Right lobe of liver (tissue), 6 donors: ENCODE results near the gene FOXN4. TPM values are rescaled to one million over a fixed set of nuclear protein-coding genes. Genes with fewer than 3 reads are reported as not detected.
"Not testable (repeated sequence)": the region's sequence is repeated elsewhere in the genome, so short reads cannot be mapped to it uniquely, and the experiment has no call there.

ENCODE experiments used
- ATAC-seq, 4 donors: fragments of 200-7000 bp; cut with Tn5 transposase; one replicate each; pipeline ENCODE4 v1.9.1; 2020; ENCODE audit warnings: mild to moderate bottlenecking in 4 of 4, moderate library complexity in 4 of 4
- DNase-seq, 3 donors: peaks; one replicate each; pipeline ENCODE4 v3.0.0-alpha.2; 2020
- H3K27ac ChIP-seq, 3 donors: fragments of 200-600 bp; one replicate each; pipeline ENCODE4 v1.8.0; 2022
- H3K27me3 ChIP-seq, 2 donors: fragments of 200-600 bp; one replicate each; pipeline ENCODE4 v1.8.0; 2022
- H3K36me3 ChIP-seq, 4 donors: fragments of 200-600 bp; sonication (generic) in 1 of 4; one replicate each; pipeline versions ENCODE4 v1.5.1 to v1.8.0; 2017 to 2022; ENCODE audit warnings: control low read depth in 1 of 4
- H3K4me1 ChIP-seq, 4 donors: fragments of 200-600 bp; sonication (generic) in 1 of 4; one replicate each; pipeline versions ENCODE4 v1.5.1 to v1.8.0; 2017 to 2022; ENCODE audit warnings: control low read depth in 1 of 4
- H3K4me3 ChIP-seq, 3 donors: fragments of 200-600 bp; one replicate each; pipeline ENCODE4 v1.8.0; 2022
- H3K9me3 ChIP-seq, 4 donors: fragments of 200-600 bp; sonication (generic) in 1 of 4; one replicate each; pipeline versions ENCODE4 v1.5.1 to v1.8.0; 2017 to 2022; ENCODE audit warnings: control low read depth in 1 of 4
- CTCF ChIP-seq, 4 donors: fragments of 200-600 bp in 3 of 4; fragments of 450-650 bp in 1 of 4; IDR thresholded peaks; one replicate each; pipeline versions ENCODE4 v1.5.1 to v1.8.0; 2016 to 2022; ENCODE audit warnings: antibody characterized with exemption in 4 of 4, mild to moderate bottlenecking in 2 of 4
- POLR2A ChIP-seq: fragments of 450-650 bp; IDR thresholded peaks from one replicate; pipeline ENCODE4 v1.6.1; 2017; ENCODE audit warnings: antibody characterized with exemption, mild to moderate bottlenecking
- WGBS: methylation state at CpG from one replicate; pipeline ENCODE4 v1.1.6; 2018; ENCODE audit warnings: low coverage, low lambda C conversion rate; ENCODE audit not compliant: insufficient coverage; ENCODE audit errors: missing lambda C conversion rate; 5-methylcytosine and 5-hydroxymethylcytosine counted together
- intact Hi-C, 2 donors: fragments of 100-400 bp; cut with DNase I; formaldehyde crosslinking; loops; one replicate each; pipeline versions ENCODE4 v1.11.2 to v1.14.1; 2022
- total RNA-seq, 6 experiments: library from RNA; depleted of rRNA in 2 of 6; stranded (reverse); fragments of >200 nt in 2 of 6; fragmentation: NEBNext Ultra II Directional in 3 of 6; extraction: Animal tissue kit (Norgen Biotek cat#: 25700) in 3 of 6; gene quantifications; one replicate each; pipeline versions ENCODE4 v1.1.0 to v1.2.4, GENCODE V29; 2016 to 2023
- donor health status: DM: no; HTN: yes; CAD: no.
- donor health status: DM: no; HTN: no; CAD: no.
- donor health status: DM: no; HTN: no; CAD: no.
- donor health status: DM: no; HTN: yes; CAD: no.
- donor health status: DM: no; HTN: yes; CAD: no.

FOXN4 gene
- total RNA-seq, 6 experiments from 2014 or later = 0.06 to 0.86 (median 0.15) TPM; not detected in 2

GRCh38 chr12:109329686-109330085 is 20.6 kb upstream of the FOXN4 start:
- TF ChIP-seq POLR2A (no peak), CTCF (IDR thresholded peaks at IDR 0.05) (no peak)
- intact Hi-C loops = no loop called here
- Histone ChIP-seq H3K4me3 (no peak overlapping the region), H3K27me3 (no peaks in the 10 kb centered on the region), H3K4me1 (no peaks in the 10 kb centered on the region), H3K9me3 (no peaks in the 10 kb centered on the region), H3K36me3 (no peaks in the 10 kb centered on the region), H3K27ac (no peak overlapping the region)
- WGBS = 58% methylated on average over 7 of the region's 7 CpGs
- DNase-seq (no peak), ATAC-seq (no peak)

GRCh38 chr12:109329003-109329402 is 19.9 kb upstream of the FOXN4 start:
- Histone ChIP-seq H3K4me3 (no peak overlapping the region), H3K27ac (no peak overlapping the region), H3K9me3 (no peaks in the 10 kb centered on the region), H3K4me1 (no peaks in the 10 kb centered on the region), H3K36me3 (no peaks in the 10 kb centered on the region), H3K27me3 (no peaks in the 10 kb centered on the region)
- WGBS = 72% methylated on average over 3 of the region's 3 CpGs
- intact Hi-C loops = no loop called here
- no peak for DNase-seq
- TF ChIP-seq CTCF (IDR thresholded peaks at IDR 0.05) (no peak), POLR2A (no peak)
- ATAC-seq = no peak

DNA sequence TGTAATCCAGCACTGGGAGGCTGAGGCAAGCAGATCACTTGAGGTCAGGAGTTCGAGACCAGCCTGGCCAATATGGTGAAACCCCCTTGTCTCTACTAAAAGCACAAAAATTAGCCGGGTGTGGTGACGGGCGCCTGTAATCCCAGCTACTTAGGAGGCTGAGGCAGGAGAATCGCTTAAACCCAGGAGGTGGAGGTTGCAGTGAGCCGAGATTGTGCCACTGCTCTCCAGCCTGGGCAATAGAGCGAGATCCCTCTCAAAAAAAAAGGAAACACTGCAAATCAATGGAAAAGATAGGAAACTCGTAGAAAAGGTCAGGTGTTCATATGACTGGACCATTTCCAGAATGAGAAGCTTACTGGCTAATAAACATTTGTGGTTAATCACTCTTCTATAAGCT is 12.2 kb upstream of the FOXN4 start:
- H3K4me3 ChIP-seq, H3K9me3 ChIP-seq, ATAC-seq, intact Hi-C loops, H3K36me3 ChIP-seq, H3K27ac ChIP-seq, H3K4me1 ChIP-seq, DNase-seq, H3K27me3 ChIP-seq: not testable (repeated sequence)
- 81% methylated on average over 6 of the region's 8 CpGs for WGBS

- TF ChIP-seq POLR2A (no peak), CTCF (IDR thresholded peaks at IDR 0.05) (no peak)
- ATAC-seq (peak; percentile 21 to 58 (median 50)), DNase-seq (no peak)
- 8% methylated on average over 22 of the region's 33 CpGs for WGBS
- Histone ChIP-seq H3K4me1 (peaks cover 0 to 13% (median under 1%) of the 10 kb centered on the region in 4 donors), H3K27ac (no peak overlapping the region), H3K36me3 (no peaks in the 10 kb centered on the region), H3K4me3 (peak overlapping the region; percentile 16 to 45 (median 31)), H3K27me3 (no peaks in the 10 kb centered on the region), H3K9me3 (no peaks in the 10 kb centered on the region)
- intact Hi-C loops = no loop called here
These were observed 1.4 kb upstream of the FOXN4 start for GRCh38 chr12:109310247-109311125.
